Heart left ventricle (tissue), 16 donors: ENCODE data around the gene EMILIN3. TPM values are rescaled to one million over a fixed set of nuclear protein-coding genes. Genes with fewer than 3 reads are reported as not detected.
"Not testable (repeated sequence)": the region's sequence is repeated elsewhere in the genome, so short reads cannot be mapped to it uniquely, and the experiment has no call there.

Source experiments
- ATAC-seq, 4 donors: fragments of 200-7000 bp; cut with Tn5 transposase; one replicate each; pipeline ENCODE4 v1.9.1; 2020 to 2022; ENCODE audit warnings: moderate library complexity in 4 of 4, mild to moderate bottlenecking in 3 of 4, moderate number of reproducible peaks in 1 of 4
- DNase-seq, 5 donors: peaks; one replicate each; pipeline ENCODE4 v3.0.0-alpha.2; 2020
- H3K27ac ChIP-seq, 12 donors: fragments of 200-600 bp; sonication (generic) in 4 of 12; one replicate each; pipeline versions ENCODE4 v1.5.0 to v1.8.0; 2016 to 2022; ENCODE audit warnings: mild to moderate bottlenecking in 2 of 12
- H3K27me3 ChIP-seq, 9 donors: fragments of 200-600 bp; sonication (generic) in 2 of 9; one replicate each; pipeline versions ENCODE4 v1.5.1 to v1.8.0; 2016 to 2022; ENCODE audit warnings: mild to moderate bottlenecking in 3 of 9
- H3K36me3 ChIP-seq, 9 donors: fragments of 200-600 bp; sonication (generic) in 2 of 9; one replicate each; pipeline versions ENCODE4 v1.5.0 to v1.8.0; 2018 to 2022; ENCODE audit warnings: mild to moderate bottlenecking in 2 of 9
- H3K4me1 ChIP-seq, 12 donors: fragments of 200-600 bp; sonication (generic) in 4 of 12; one replicate each; pipeline versions ENCODE4 v1.5.0 to v1.8.0; 2016 to 2022; ENCODE audit warnings: mild to moderate bottlenecking in 3 of 12
- H3K4me3 ChIP-seq, 12 donors: fragments of 200-600 bp; sonication (generic) in 4 of 12; one replicate each; pipeline versions ENCODE4 v1.5.0 to v1.8.0; 2017 to 2022; ENCODE audit warnings: mild to moderate bottlenecking in 9 of 12, moderate library complexity in 4 of 12
- H3K9me3 ChIP-seq, 12 donors: fragments of 200-600 bp; sonication (generic) in 4 of 12; one replicate each; pipeline versions ENCODE4 v1.5.0 to v1.8.0; 2016 to 2022; ENCODE audit warnings: mild to moderate bottlenecking in 1 of 12
- POLR2A ChIP-seq, 2 donors: fragments of 450-650 bp; IDR thresholded peaks; one replicate each; pipeline ENCODE4 v1.6.1; 2017; ENCODE audit warnings: antibody characterized with exemption in 2 of 2, mild to moderate bottlenecking in 2 of 2, moderate library complexity in 2 of 2
- WGBS, 4 donors: extraction: QIAGEN DNeasy Blood & Tissue Kit in 2 of 4; methylation state at CpG; one replicate each; pipeline versions ENCODE4 v1.1.5 to v1.1.7; 2013 to 2018; 5-methylcytosine and 5-hydroxymethylcytosine counted together
- intact Hi-C, 10 donors: fragments of 100-400 bp; cut with DNase I; formaldehyde crosslinking; loops; one replicate each; pipeline versions ENCODE4 v1.11.1 to v1.14.2; 2022
- polyA plus RNA-seq, 2 donors: library from polyadenylated mRNA; stranded (reverse); fragments of 200-250 nt; gene quantifications; one replicate each; pipeline ENCODE4 v1.2.3, GENCODE V29; 2013
- total RNA-seq, 9 donors: library from RNA; depleted of rRNA in 2 of 9; stranded (reverse); fragments of >200 nt in 2 of 9; fragmentation: NEBNext Ultra II Directional in 3 of 9; extraction: Animal tissue kit (Norgen Biotek cat#: 25700) in 3 of 9; gene quantifications; one replicate each; pipeline versions ENCODE4 v1.1.0 to v1.2.4, GENCODE V29; 2016 to 2023
- TF ChIP-seq, protein P1 (sequence below), 12 donors: fragments of 200-600 bp; sonication (generic) in 4 of 12; IDR thresholded peaks; one replicate each; pipeline versions ENCODE4 v1.5.0 to v1.8.0; 2018 to 2022; ENCODE audit warnings: antibody characterized with exemption in 12 of 12, mild to moderate bottlenecking in 5 of 12
- donor health status: ischemic (EF 13 %, LVEDD 7.1; RV severe dilation, severe dysfunction).
- donor health status: healthy with polysubstance abuse.
- donor health status: DM: no; HTN: yes; CAD: no.
- donor health status: DM: no; HTN: no; CAD: no.
- donor health status: ischemic (EF 25% LVEDD 6.9; RV normal size, moderate dysfunction).
- donor health status: ischemic (EF 25% LVEDD 5.7; RV mildly dilated, moderate dysfunction).
- donor health status: healthy.
- donor health status: DM: yes; HTN: yes; CAD: no.
- donor health status: ischemic (EF 35%, LVEDD 5.7; RV mildly dilated, moderate dysfunction).
- donor health status: nonischemic (EF 11% LVEDD 7.7; RV severe dilation, severe dysfunction).
- donor health status: DM: yes; HTN: yes; CAD: no.
- donor health status: PGD.
- donor health status: ischemic (EF 29% LVEDD 5.4; RV normal size, mild dysfunction).
- donor health status: nonischemic (EF 23%, LVEDD 6.1; RV moderate dilation, normal function).

The EMILIN3 gene
- total and polyA plus RNA-seq, 11 donors, result 0.24 to 9.3 (median 2.2) TPM

DNA sequence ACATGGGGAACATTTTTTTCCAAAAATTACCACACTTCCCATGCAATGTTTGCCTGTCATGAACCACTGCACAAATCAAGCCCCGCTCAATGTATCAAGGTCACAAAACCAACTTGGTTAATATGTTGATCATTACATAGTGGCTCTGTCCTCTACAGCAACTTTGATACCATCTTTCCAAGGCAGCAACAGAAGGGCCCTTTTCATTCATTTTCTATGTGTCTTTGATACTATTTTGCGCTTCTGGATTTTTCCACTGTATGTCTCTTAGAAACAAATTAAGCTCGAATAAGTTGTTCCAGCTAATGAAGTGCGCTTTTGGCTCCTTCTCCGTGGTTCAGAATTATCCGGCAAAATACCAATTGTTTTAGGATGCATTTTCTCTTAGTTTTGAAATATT lies 50.6 kb downstream of the EMILIN3 start:
- Histone ChIP-seq H3K4me1 (peaks cover 7 to 54% (median 33%) of the 10 kb centered on the region in 12 donors), H3K27ac (peak overlapping the region; percentile 67 to 94 (median 90)), H3K4me3 (peak overlapping the region in 10 of 12 donors; percentile 76 to 95 (median 86)), H3K9me3 (no peaks in the 10 kb centered on the region), H3K27me3 (no peaks in the 10 kb centered on the region), H3K36me3 (peaks cover 0 to 8% (median 0%) of the 10 kb centered on the region in 9 donors)
- 59 to 75% (median 64%) methylated on average over 6 of the region's 6 CpGs for WGBS, 4 donors
- no peak for DNase-seq
- TF ChIP-seq, protein P1, sequence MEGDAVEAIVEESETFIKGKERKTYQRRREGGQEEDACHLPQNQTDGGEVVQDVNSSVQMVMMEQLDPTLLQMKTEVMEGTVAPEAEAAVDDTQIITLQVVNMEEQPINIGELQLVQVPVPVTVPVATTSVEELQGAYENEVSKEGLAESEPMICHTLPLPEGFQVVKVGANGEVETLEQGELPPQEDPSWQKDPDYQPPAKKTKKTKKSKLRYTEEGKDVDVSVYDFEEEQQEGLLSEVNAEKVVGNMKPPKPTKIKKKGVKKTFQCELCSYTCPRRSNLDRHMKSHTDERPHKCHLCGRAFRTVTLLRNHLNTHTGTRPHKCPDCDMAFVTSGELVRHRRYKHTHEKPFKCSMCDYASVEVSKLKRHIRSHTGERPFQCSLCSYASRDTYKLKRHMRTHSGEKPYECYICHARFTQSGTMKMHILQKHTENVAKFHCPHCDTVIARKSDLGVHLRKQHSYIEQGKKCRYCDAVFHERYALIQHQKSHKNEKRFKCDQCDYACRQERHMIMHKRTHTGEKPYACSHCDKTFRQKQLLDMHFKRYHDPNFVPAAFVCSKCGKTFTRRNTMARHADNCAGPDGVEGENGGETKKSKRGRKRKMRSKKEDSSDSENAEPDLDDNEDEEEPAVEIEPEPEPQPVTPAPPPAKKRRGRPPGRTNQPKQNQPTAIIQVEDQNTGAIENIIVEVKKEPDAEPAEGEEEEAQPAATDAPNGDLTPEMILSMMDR (IDR thresholded peaks at IDR 0.05), result no peak
- TF ChIP-seq POLR2A (IDR thresholded peaks at IDR 0.05), result no peak
- intact Hi-C loops, result loop anchor here in 8 of 10 donors (2.0 to 5.0 kb wide), 8 partner anchors 44 to 179 kb away; partner anchors contain the start of gene PLCG1 (in 1 of the 8)
- ATAC-seq, result no peak

DNA sequence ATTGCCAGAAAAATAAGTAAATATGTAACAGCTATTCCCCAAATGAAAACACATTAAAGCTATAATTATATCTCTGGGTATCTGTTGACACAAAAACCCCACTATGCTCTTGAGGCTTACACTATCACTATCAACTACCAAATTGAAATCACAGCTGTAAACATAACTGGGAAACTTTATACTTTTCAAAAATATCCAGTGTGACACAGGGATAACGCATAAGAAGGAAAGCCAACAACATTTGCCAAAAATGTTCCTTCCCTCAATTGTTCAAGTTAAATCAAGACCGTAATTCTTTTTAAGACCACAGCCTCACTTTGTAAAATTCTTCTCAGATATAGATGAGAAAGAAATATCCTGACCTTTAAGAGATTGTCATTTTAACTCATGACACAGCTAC lies 52.2 kb downstream of the EMILIN3 start:
- H3K4me1 ChIP-seq, result peaks cover 7 to 62% (median 41%) of the 10 kb centered on the region in 12 donors
- no peak overlapping the region for H3K4me3 ChIP-seq
- no peak for DNase-seq
- intact Hi-C loops, result loop anchor here in 3 of 10 donors (5.0 kb wide), 3 partner anchors 37 to 62 kb away; no protein-coding TSS in a partner anchor
- H3K9me3 ChIP-seq, result no peaks in the 10 kb centered on the region
- TF ChIP-seq, protein P1 (IDR thresholded peaks at IDR 0.05), result no peak
- H3K27me3 ChIP-seq, result no peaks in the 10 kb centered on the region
- no peak for ATAC-seq
- 36 to 53% (median 46%) methylated on average over 2 of the region's 2 CpGs for WGBS, 4 donors
- peaks cover 0 to 8% (median 0%) of the 10 kb centered on the region in 9 donors for H3K36me3 ChIP-seq
- peak overlapping the region in 11 of 12 donors; percentile 5 to 94 (median 85) for H3K27ac ChIP-seq

DNA sequence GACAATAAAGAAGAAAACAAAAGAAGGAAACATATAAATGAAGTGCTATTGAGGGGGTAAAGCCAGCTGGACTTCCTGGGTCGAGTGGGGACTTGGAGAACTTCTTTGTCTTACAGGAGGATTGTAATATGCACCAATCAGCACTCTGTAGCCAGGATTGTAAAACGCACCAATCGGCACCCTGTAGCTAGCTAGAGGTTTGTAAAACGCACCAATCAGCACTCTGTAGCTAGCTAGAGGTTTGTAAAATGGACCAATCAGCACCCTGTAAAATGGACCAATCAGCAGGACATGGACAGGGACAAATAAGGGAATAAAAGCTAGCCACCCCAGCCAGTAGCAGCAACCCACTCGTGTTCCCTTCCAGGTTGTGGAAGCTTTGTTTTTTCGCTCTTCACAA lies 54.6 kb downstream of the EMILIN3 start:
- H3K27ac ChIP-seq, result not testable (repeated sequence)

More for the DNA sequence above, 54.6 kb downstream of the EMILIN3 start:
- H3K9me3 ChIP-seq, H3K36me3 ChIP-seq, H3K4me3 ChIP-seq, ATAC-seq, H3K27me3 ChIP-seq, DNase-seq: not testable (repeated sequence)
- 89 to 91% (median 91%) methylated on average over 6 of the region's 6 CpGs for WGBS, 4 donors
- peaks cover 10 to 71% (median 52%) of the 10 kb centered on the region in 12 donors for H3K4me1 ChIP-seq
- intact Hi-C loops, result loop anchor here in 3 of 10 donors (5.0 kb wide), 3 partner anchors 35 to 60 kb away; no protein-coding TSS in a partner anchor

Other genes with a start within 250 kb of the EMILIN3 start
- gene PLCG1, start 229.3 kb downstream of the EMILIN3 start, total RNA-seq, result 10 to 100 TPM; 32.5 to 72.2 (median 55.9) TPM
- 10 to 100 TPM; 37.9 to 44.9 TPM for gene PLCG1, start 229.3 kb downstream of the EMILIN3 start, polyA plus RNA-seq
- gene ZHX3, start 49.1 kb downstream of the EMILIN3 start, total RNA-seq, result 10 to 100 TPM; 26.3 to 43.9 (median 33.1) TPM
- gene ZHX3, start 49.1 kb downstream of the EMILIN3 start, polyA plus RNA-seq, result 10 to 100 TPM; 10.9 to 17.2 TPM
- gene LPIN3, start 26.0 kb downstream of the EMILIN3 start, total RNA-seq, result 10 to 100 TPM; 13.2 to 24.1 (median 19.0) TPM
- gene LPIN3, start 26.0 kb downstream of the EMILIN3 start, polyA plus RNA-seq, result 10 to 100 TPM; 12.8 to 23.1 TPM